Stimulated activated CD8-positive, alpha-beta memory T cell treated with anti-CD3 and anti-CD28 coated beads, Interleukin-2, amount 100 ng/mL, for 1 hour (primary cell): Measurements from ENCODE around the gene CATSPER4.
A peak's percentile ranks its signal among the peaks of the same experiment; 100 is the strongest.

Source experiments
- DNase-seq, 2 donors: peaks; one replicate each; pipeline ENCODE4 v3.0.0-alpha.2; 2020; ENCODE audit warnings: low read depth in 2 of 2

Gene CATSPER4

DNA sequence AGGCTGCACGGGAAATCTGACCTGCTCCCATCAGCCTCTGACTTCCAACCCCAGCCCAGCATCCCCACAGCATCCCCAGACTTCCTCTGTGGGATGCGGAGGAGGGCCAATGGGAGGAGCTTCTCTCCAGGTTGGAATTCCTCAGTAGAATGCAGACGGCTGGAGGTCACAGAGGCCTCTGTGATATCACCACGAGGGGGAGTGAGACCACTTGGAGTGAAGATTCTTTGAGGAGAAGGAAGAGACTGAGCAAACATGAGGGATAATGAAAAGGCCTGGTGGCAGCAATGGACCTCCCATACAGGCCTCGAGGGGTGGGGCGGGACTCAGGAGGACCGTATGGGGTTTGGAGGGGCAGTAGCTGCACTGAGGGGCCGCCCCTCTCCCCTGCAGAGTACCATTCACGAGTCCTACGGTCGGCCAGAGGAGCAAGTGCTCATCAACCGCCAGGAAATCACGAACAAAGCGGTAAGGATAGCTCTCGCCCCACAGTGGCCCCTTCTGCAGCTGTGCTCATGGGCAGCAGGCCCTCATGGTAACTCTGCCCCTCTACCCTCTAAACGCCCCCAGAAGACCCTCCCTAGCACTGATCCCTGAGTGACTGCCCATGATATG lies at the start of gene CATSPER4:
TSS of gene CATSPER4 (plus strand) at position 230 of the 615 bp plus-strand sequence. CDS start at position 256, 26 bp downstream.
- no peak for DNase-seq

DNA sequence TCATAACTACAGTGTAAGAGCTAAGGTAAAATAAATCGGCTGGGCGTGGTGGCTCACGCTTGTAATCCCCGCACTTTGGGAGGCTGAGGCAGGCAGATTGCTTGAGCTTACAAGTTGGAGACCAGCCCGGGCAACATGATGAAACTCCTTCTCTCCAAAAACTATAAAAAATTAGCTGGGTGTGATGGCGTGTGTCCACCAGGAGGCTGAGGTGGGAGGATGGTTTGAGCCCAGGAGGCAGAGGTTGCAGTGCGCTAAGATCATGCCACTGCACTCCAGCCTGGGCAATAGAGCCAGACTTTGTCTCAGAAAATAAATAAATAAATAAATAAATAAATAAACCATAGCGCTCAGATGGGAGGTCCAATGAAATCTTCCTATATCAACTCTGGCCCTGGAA lies 48.2 kb upstream of the CATSPER4 start:
- DNase-seq, result no peak

DNA sequence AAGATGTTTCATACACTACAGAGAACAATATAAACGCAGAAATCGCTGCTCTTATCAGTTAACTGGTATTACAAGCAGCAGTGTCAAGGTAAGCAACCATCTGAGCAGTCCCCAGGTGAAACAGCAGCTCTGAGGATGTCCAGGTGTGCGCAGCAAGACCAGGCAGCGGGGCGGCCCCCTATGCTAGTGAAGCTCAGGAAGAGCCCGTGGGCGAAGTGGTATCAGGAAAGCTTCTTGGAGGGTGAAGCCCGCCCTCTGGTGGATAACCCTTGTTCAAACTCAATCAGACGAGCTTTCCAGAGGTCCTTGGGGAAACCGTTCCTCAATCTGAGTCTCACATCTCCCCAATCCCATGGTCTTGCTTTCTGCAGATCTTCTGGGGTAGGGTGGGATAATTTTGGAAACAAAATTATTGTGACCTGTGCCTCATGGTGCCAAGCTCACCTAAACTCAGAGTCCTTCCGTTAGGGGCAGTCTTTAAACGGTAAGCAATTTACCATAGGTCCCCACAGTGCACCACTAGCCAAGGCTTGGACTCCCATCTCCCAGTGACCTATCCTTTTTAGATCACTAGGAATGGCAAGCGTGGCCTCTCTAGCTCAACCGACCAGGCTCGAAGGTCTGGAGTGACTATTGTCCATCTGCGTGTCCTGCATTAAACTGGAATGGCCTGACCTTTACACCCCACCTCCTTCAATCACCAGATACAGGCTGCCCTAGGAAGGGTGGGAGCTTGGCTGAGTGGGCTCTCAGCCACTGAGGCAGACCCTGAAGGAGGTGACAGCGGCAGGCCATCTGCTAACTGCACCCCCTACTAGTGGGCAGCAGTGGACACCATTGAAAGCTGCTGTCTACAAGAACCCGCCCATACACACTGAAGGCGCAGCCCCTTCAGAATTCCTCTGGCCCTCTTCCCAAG lies 45.1 kb upstream of the CATSPER4 start:
- peak; percentile 47 to 55 for DNase-seq

DNA sequence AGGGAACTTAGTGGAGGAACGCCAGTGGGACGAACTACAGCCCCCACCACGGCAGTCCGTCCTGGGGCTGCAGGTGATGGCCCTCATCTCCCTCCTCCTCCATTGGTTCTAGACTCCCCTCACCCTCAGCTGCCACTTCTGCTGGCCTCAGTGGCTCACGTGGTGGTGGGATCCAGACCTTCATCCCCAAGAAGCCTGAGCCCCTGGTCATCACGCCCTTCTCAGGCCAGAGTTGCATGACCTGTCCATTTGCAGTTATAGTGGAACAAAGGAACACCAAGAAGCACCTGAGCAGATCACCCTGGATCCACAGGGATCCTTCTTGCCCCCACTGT lies 44.5 kb upstream of the CATSPER4 start:
- DNase-seq, result no peak

DNA sequence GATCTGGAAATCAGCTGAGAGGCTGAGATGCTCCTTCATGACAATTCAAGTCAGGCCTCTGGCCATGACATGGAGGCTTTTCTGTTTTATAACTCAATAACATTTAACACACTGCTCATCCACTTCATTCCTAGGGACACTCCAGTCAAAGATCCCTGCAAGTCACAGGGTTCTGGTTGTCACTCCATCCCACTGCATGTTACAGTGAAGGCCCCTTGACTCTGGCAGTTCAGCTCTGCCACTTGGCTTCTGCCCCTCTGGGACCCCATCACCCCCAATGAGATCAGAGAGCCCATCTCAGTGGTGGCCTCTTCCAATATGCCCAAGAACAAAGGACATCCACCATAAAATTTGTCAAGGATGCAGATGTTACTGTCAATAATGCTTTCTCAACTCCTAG lies 41.5 kb upstream of the CATSPER4 start:
- DNase-seq, result no peak

DNA sequence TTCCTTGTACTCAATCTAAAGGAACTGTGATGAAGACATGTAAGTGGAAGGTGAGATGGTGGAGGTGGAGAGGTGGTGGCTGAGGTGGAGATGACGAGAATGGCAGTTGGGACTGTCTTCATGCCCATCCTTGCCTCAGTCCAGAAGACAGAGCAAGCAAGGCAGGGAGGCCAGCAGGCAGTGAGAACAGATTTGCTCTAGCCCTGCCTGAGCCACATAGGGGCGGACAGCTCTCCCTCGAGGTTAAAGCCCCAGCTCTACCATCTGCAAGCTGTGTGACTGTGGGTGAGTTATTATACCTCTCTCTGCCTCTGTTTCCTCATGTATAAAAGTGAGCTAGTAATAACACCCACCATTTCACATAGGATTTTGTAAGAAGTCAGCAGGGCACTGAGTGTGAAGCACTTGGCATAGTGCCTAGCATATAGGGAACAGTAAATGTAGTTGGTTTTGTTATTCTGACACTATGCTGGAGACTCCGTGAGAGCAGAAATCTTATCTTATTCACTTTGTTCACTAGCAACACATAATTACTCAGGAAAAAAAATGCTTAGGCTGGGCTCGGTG lies 36.4 kb upstream of the CATSPER4 start:
- DNase-seq, result no peak

DNA sequence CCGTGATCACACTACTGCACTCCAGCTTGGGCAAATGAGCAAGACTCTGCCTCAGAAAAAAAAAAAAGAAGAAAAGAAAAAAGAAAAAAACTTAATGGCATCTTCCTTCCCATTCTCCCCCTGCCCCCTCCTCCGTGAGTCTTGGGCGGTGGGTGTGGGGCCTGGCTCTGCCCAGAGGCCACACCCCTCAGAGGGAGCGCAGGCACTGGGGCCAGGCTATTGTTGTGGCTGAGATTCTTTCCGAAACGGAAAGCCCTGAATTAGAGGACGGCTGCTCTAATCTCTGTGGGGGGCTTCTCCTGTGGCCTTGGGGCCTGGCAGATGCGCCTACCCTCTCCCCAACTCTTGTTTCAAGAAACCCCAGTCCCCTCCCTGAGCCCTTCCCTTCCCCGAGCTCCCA lies 35.7 kb upstream of the CATSPER4 start:
- no peak for DNase-seq

DNA sequence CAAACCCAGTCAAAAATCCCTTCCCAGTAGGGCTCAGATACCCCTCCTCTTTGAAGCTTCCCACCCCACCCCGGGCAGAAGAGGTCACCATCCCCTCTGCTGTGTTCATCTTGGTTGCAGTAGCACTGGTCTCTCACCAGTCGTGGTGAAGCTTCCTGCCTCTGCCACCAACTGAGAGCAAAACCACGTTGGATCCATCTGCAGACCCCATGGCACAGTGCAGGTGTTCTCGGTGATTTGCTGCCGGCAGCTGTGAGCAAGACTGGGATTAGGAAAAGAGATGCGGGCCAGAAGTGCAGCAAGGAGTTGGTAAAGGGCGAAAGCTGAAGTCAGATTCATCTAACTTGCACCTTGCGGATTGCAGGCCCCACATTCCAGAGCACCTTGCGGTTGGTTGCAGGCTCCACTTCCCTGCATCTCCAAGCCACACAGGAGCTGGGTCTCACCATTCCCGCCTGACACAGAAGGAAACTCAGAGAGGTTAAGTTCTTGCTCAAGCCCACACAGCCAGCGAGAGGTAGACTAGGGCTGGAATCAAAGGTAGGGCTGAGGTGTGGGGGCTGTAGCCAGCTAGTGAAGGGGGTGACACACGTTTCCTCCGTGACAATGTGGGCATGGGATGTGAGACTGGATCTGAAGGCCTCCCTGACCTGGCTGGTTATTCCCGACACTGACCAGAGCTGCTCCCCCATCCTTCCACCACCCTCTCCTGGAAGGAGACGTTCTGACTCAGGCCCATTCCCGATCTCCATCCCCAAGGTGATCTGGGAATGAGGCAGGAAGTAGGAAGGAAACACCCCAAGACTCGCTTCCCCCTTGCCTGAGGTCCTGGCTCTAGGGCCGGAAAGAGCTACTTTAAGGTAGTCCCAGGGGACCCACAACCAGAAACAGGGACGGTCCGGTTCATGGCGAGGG lies 34.8 kb upstream of the CATSPER4 start:
- DNase-seq, result no peak

DNA sequence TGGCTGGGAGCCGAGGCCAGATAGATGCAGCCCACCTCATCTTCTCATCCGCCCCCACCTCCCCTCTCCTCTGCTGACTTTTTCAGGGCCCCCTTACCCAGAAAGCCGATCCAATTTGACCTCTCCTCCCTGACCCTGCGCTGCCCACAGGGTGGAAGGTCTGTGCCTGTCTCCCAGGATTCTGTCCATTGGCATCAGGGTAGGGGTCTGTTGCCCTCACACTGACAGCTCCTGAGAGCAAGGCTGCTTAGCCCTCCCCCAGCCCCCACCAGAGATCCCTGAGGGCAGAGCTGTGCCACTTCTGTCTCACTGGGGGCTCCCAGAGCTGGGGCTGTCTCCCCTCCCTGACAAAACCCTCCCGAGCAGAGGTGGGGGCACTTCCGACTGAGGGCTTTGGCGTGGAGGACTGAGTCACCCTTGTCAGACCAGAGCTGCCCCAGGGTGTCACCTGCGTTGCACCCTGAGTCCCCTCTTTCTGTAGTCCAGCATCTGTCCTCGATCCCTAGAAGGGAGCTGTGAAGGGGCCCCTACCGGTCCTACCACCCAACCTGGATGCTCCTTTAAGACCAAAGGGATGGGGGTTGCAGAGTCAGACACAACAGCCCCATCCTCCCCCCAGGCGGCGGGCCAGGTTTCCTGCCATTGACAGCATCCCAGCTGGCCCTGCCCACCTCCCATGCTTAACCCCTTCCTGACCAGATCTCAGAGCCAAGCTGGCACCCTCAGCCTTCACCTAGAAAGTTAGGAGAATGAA lies 33.9 kb upstream of the CATSPER4 start:
- DNase-seq, result no peak

DNA sequence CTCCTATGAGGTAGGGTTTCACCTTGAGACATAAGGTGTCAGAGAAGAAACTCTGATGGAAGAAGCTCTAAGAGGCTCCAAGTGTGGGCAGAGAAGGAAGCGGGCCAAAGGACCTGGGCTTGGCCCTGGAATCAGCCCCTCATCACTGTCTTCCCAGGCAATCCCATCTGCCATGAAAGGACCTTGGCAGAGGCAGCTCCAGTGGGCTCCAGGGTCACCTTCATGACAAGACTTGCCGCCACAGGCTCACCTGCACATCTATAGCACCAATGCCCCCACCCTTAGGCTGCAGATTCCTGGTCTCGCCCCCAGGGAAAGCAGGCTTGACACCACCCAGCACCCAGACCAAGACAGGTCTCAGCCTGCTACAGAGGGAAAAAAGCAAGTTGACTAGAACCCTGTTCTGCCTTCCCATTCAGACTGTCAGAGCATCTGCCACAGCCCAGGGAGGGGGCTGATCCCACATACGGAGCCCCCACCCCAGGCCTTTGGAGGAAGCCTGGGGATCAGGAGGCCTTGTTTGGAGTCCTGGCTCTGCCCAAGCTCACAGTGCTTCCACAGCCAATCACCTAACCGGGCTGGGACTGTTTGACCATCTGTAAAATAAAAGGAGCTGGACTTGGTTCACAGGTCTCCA lies 32.0 kb upstream of the CATSPER4 start:
- no peak for DNase-seq

DNA sequence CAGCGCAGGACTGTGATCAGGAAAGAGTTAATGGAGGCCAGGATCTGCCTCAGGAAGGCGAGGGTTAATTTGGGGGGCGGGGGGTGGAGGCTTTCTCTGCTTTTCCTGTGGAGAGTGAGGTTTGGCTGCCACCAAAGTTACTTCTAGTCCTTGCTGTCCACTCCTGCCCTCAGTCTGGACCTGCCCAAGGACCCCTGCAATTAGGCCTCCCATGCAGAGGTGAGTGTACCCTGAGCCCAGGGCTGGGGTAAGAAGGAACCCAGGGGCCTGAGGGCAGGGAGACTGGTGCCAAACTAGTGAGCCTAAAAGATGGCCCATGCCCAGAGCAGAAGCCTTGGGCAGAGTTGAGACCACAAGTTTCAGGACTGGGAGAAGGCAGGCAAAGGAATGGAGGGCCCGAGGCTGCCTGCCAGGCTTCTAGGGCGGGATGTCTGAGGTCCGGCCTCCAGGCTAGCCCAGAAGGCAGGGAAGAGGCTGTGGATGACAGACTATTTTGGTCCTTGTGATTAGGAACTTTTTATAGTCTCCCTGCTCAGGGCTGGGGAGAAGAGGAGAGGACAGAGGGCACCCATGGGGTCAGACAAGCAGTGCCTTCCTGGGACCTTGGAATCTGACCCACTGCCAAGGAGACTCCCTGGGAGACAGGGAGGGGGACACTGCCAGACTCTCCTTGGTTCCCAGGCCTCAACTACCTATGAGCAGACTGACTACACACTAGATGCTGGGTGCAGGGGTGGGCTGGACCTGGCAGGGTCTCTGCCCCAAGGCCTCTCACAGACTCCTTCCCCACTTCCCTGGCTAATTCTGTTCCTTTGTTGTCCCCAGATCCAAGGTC lies 31.3 kb upstream of the CATSPER4 start, which contains the start of gene FAM110D:
TSS of gene FAM110D (plus strand) at position 172 of the 835 bp plus-strand sequence. CDS start 2,213 bp downstream, outside the sequence.
- DNase-seq, result no peak

DNA sequence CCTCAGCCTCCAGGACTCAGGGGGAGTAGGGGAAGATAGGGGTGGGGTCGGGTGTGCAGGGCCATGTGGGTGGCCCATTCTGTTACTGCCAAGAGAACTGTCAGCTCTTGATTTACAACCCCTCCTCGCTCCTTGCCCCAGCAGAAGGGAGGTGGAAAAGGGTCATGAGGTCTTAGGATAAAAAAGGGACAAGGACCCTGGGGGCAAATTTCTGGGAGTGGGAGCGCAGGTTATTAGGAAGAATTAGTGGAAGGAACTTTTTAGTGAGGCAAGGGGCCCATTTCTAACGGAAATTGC lies 30.7 kb upstream of the CATSPER4 start:
- no peak for DNase-seq

DNA sequence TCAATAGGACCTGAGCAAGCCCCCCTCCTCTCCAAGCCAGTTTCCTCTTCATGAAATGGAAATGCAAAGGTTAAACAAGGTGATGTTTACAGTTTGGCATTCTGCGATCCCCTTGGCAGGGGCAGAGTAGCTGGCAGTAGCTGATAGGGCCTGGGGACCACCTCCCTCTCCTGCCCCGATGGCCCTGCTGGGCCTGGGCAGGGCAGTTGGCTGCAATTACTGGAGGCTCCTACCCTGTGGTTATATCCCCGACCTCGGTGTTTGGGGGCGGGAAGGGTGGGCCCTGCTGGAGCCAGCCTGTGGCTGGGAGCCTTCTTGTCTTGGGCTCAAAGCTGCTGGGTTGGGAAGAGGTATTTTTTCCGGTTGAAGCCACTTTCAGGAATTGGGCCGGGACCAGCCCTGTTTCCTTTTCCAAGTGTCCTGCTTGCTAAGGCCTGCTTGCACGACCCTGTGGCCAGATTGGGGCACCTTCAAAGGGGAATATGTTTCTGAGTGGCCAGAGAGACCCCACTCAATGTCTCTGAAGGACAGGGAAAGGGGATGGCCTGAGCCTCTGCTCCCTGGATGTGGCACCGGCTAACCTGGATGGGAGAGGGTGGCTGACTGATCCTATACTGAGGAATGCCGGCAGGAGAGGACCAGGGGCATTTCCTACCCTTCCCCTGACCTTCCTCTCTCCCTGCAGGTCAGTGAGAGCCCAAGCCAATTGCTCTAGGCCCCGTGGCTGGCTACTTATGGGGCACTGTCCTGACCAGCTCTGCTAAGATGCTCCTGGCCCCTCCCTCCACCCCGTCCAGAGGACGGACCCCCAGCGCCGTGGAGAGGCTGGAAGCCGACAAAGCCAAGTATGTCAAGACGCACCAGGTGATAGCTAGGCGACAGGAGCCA lies 29.6 kb upstream of the CATSPER4 start:
- DNase-seq, result no peak

DNA sequence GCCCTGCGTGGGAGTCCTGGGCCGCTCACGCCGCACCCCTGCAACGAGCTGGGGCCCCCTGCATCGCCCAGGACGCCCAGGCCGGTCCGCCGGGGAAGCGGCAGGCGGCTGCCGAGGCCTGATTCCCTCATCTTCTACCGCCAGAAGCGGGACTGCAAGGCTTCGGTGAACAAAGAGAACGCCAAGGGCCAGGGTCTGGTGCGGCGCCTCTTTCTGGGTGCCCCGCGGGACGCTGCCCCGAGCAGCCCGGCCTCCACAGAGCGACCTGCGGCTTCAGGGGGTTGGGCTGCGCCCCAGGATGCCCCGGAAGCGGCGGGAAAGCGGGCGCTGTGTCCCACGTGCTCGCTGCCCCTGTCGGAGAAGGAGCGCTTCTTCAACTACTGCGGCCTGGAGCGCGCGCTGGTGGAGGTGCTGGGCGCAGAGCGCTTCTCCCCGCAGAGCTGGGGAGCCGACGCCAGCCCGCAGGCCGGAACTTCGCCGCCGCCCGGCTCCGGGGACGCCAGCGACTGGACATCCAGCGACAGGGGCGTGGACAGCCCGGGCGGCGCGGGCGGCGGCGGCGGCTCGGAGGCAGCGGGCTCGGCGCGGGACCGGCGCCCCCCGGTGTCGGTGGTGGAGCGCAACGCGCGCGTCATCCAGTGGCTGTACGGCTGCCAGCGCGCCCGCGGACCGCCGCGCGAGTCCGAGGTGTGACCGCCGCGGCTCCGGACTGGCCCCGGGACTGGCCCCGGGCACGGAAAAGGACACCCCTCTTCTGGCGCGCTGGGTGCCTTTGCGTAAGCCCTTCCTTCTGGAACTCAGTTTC lies 28.8 kb upstream of the CATSPER4 start:
- no peak for DNase-seq

DNA sequence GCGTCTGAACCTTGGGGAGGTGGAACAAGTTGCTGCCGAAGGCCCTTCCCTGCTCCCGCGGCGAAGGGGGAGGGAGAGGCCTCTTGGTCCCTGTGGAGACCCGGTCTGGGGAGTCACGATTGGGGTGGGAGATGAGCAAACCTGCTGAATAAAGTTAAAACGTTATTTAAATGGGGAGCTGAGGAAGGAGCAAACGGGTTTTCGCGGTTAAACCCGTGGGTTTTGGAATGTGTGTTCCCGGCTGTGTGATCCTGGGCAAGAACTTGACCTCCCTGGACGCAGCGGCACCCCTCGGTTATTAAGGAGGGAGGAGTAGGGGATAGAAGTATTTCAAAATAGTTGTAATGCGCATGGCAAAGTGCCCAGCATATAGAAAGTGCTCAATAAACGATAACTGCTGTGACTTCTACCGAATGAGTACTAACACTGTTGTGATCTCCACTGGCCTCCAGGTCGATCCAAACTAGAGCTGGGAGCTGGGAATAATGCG lies 28.1 kb upstream of the CATSPER4 start:
- DNase-seq, result no peak

DNA sequence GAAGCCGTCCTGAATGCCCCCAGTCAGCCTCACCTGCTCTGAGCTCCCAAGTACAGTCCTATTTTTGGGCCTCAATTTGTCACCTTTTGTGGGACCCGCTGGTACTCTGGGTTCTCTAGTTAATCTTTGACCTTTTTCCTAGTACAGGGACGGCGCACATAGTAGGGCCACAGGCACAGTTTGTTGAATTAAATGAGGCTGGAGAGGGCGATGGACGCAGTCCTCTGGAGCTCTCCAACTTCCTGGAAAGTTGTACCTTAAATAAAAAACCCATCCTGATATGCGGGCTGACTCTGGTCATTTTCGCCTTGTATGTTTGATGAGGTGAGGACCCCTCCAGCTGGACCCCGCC lies 26.7 kb upstream of the CATSPER4 start:
- no peak for DNase-seq

DNA sequence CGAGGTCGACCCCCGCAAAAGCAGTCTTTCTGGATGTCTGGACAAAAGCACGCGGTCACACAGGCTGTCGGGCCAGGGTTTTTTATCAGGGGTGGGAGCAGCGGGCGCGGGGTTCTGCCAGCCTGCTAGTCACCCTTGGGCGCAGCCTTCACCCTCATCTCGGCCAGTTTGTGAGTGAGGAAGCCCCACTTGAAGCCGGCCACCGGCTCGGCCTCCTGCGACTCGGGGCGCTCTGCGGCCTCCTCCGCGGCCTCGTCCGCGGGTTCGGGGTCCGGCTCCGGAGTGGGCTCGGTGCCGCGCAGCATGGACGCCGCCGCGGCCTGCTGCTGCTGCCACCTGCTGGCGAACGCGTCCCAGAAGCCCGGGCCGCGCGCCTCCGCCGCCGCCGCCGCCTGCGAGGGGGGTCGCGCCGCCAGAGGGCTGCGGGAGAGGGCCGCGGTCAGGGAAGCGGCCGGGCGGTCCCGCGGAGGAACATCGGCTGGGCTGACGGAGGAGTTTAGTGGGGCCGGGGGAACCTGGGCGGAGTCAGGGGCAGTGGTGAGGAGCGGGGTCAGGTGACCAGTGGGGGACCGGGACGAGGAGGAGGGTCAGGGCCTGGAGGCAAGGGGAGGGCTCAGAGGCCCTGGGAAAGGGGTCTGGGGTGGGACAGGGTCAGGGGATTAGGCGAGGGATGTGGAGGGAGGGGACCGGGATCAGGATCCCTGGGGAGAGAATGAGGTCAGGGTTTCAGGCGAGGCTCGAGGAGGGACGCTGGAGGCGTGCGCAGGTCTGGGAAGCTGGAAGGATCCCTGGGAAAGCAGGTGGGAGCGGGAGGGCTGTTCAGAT lies 26.2 kb upstream of the CATSPER4 start:
- DNase-seq, result peak in 1 of 2 donors; percentile 30
